Breast epithelium (tissue), 4 donors: ENCODE data around the gene GABARAPL2. TPM values are rescaled to one million over a fixed set of nuclear protein-coding genes. Genes with fewer than 3 reads are reported as not detected.

Experiments
- DNase-seq, 2 donors: peaks; one replicate each; pipeline ENCODE4 v3.0.0-alpha.2; 2019; ENCODE audit warnings: low spot score in 2 of 2
- H3K27ac ChIP-seq, 2 donors: fragments of 200-600 bp; sonication (generic) in 1 of 2; one replicate each; pipeline ENCODE4 v1.5.1; 2016 to 2019; ENCODE audit warnings: mild to moderate bottlenecking in 1 of 2
- H3K27me3 ChIP-seq, 2 donors: fragments of 200-600 bp; sonication (generic) in 1 of 2; one replicate each; pipeline versions ENCODE4 v1.5.1 to v1.6.0; 2017 to 2019; ENCODE audit warnings: control low read depth in 1 of 2, mild to moderate bottlenecking in 1 of 2
- H3K36me3 ChIP-seq: fragments of 200-600 bp; one replicate; pipeline ENCODE4 v1.5.1; 2019
- H3K4me1 ChIP-seq, 2 donors: fragments of 200-600 bp; sonication (generic); one replicate each; pipeline ENCODE4 v1.5.1; 2016 to 2019; ENCODE audit warnings: control low read depth in 1 of 2
- H3K4me3 ChIP-seq, 3 donors: fragments of 200-600 bp; sonication (generic); 1 replicate in 2 of 3; 2 replicates in 1 of 3; pipeline ENCODE4 v1.5.1; 2016 to 2019; ENCODE audit warnings: mild to moderate bottlenecking in 3 of 3, moderate library complexity in 2 of 3
- H3K9me3 ChIP-seq, 2 donors: fragments of 200-600 bp; sonication (generic) in 1 of 2; one replicate each; pipeline ENCODE4 v1.5.1; 2016 to 2019; ENCODE audit warnings: control low read depth in 1 of 2
- CTCF ChIP-seq, 3 donors: fragments of 450-650 bp; IDR thresholded peaks; one replicate each; pipeline ENCODE4 v1.5.1; 2016 to 2017; ENCODE audit warnings: antibody characterized with exemption in 3 of 3, mild to moderate bottlenecking in 3 of 3, moderate library complexity in 3 of 3
- POLR2A ChIP-seq: fragments of 450-650 bp; IDR thresholded peaks from one replicate; pipeline ENCODE4 v1.6.1; 2016; ENCODE audit warnings: antibody characterized with exemption, mild to moderate bottlenecking, moderate library complexity
- POLR2AphosphoS5 ChIP-seq, 3 donors: sonication (generic); formaldehyde crosslinking; IDR thresholded peaks; one replicate each; pipeline ENCODE4 v1.6.1; 2017; ENCODE audit warnings: antibody characterized with exemption in 3 of 3
- intact Hi-C: fragments of 100-400 bp; cut with DNase I; formaldehyde crosslinking; loops from one replicate; pipeline ENCODE4 v1.15.1; 2023; ENCODE audit warnings: low total_unique reads
- total RNA-seq, 3 donors: library from RNA; depleted of rRNA; stranded (reverse); fragments of >200 nt; gene quantifications; one replicate each; pipeline ENCODE4 v1.1.0, GENCODE V29; 2016

The GABARAPL2 gene
- total RNA-seq, 3 donors from 2014 or later = 95.2 to 128 (median 104) TPM

GRCh38 chr16:75555707-75556430 is 10.3 kb upstream of the GABARAPL2 start, which contains the start of gene TMEM231:
Gene TMEM231 (minus strand): TSS chr16:75556252. CDS start chr16:75556209, 43 bp downstream.
- Histone ChIP-seq H3K4me3 (peak within 1 kb of the TSS; percentile 67 to 82 (median 81)), H3K4me1 (no peaks in the 10 kb centered on the region), H3K36me3 (no peaks in the 10 kb centered on the region), H3K27me3 (no peaks in the 10 kb centered on the region), H3K27ac (peak within 1 kb of the TSS; percentile 88 to 90), H3K9me3 (no peaks in the 10 kb centered on the region)
- TF ChIP-seq POLR2AphosphoS5 (IDR thresholded peaks at IDR 0.05) = peak in 1 of 3 donors; percentile 74
- no peak for TF ChIP-seq CTCF (IDR thresholded peaks at IDR 0.05)
- TF ChIP-seq POLR2A = peak; percentile 20
- intact Hi-C loops = no loop called here
- DNase-seq = peak; percentile 96

- no peaks in the 10 kb centered on the region for H3K36me3 ChIP-seq
- no peaks in the 10 kb centered on the region for H3K4me1 ChIP-seq
- intact Hi-C loops = no loop called here
- peak overlapping the region; percentile 67 to 82 (median 81) for H3K4me3 ChIP-seq
- H3K9me3 ChIP-seq = no peaks in the 10 kb centered on the region
- H3K27me3 ChIP-seq = no peaks in the 10 kb centered on the region
- DNase-seq = no peak
- H3K27ac ChIP-seq = peak overlapping the region; percentile 88 to 90
- no peak for TF ChIP-seq CTCF (IDR thresholded peaks at IDR 0.05)
- TF ChIP-seq POLR2AphosphoS5 (IDR thresholded peaks at IDR 0.05) = peak in 1 of 3 donors; percentile 3
Measured at GRCh38 chr16:75556431-75556950, 9.7 kb upstream of the GABARAPL2 start.

- Histone ChIP-seq H3K27ac (no peak overlapping the region), H3K36me3 (no peaks in the 10 kb centered on the region), H3K27me3 (no peaks in the 10 kb centered on the region), H3K9me3 (no peaks in the 10 kb centered on the region), H3K4me1 (no peaks in the 10 kb centered on the region), H3K4me3 (no peak overlapping the region)
- TF ChIP-seq CTCF (IDR thresholded peaks at IDR 0.05) (no peak), POLR2AphosphoS5 (IDR thresholded peaks at IDR 0.05) (no peak), POLR2A (no peak)
- DNase-seq = no peak
- intact Hi-C loops = no loop called here
Measured at GRCh38 chr16:75558846-75559401, 7.3 kb upstream of the GABARAPL2 start.

GRCh38 chr16:75559564-75560372 is 6.4 kb upstream of the GABARAPL2 start:
- intact Hi-C loops = no loop called here
- no peak for DNase-seq
- H3K36me3 ChIP-seq = no peaks in the 10 kb centered on the region
- no peak for TF ChIP-seq POLR2A
- no peak for TF ChIP-seq CTCF (IDR thresholded peaks at IDR 0.05)
- TF ChIP-seq POLR2AphosphoS5 (IDR thresholded peaks at IDR 0.05) = no peak
- no peaks in the 10 kb centered on the region for H3K9me3 ChIP-seq
- no peaks in the 10 kb centered on the region for H3K27me3 ChIP-seq
- no peaks in the 10 kb centered on the region for H3K4me1 ChIP-seq
- no peak overlapping the region for H3K4me3 ChIP-seq
- H3K27ac ChIP-seq = no peak overlapping the region
